ENCODE measurements around the gene TMEM95.

TMEM95 gene

GRCh38 chr17:7405350-7406234, 50.6 kb downstream of the TMEM95 start:
- DNase-seq = no peak

GRCh38 chr17:7406235-7406825, 51.4 kb downstream of the TMEM95 start:
- DNase-seq = no peak

Data from NCI-H526 treated with DMSO at 0.1 percent for 48 hours (cell line).